ENCODE data around the gene PDS5B. TPM values are rescaled to one million over a fixed set of nuclear protein-coding genes. Genes with fewer than 3 reads are reported as not detected.

Gene PDS5B
- total RNA-seq, 2 donors from 2014 or later, result 44.0 to 47.1 TPM

DNA sequence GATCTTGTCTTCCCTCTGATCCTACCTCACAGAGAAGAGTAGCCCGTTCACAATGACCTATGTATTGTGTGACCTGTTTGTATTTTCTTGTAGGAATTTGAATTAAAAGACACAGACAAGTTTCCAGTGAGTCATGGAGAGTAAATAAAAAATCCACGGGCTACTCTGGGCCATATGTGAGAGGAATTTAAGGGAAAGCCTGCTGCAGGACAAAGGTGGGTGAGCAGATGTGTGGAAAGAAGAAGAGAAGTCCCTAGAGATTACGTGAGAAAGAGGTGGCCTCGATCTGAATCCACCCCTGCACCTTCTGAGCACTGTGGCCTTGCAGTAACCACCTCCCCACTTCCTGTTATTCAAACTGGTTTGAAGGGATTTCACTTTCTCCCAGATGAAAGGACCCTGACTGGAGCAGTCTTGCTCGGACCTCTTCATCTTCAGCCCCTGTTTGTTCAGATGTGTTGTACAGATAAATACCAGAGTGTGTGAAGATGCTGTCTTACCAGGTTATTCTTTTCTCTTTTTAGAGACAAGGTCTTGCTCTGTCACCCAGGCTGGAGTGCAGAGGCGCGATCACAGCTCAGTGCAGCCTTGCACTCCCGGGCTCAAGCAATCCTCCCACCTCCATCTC, 205.4 kb downstream of the PDS5B start:
- no peaks in the 10 kb centered on the region for H3K9me3 ChIP-seq
- ATAC-seq (ENCODE audit: insufficient number of reproducible peaks, low FRiP score, low read depth) (no peak), DNase-seq (ENCODE audit: low spot score) (no peak)
- no peak overlapping the region for H3K4me3 ChIP-seq
- no peaks in the 10 kb centered on the region for H3K4me1 ChIP-seq (ENCODE audit: control insufficient read depth in 1 of 2, low read depth in 2 of 2)
- TF ChIP-seq CTCF (IDR thresholded peaks at IDR 0.05), result no peak
- H3K27ac ChIP-seq, result no peak overlapping the region
- no peaks in the 10 kb centered on the region for H3K27me3 ChIP-seq (replicated peaks; ENCODE audit: insufficient read depth)
- H3K36me3 ChIP-seq, result no peaks in the 10 kb centered on the region

GRCh38 chr13:32796754-32797153, 210.5 kb downstream of the PDS5B start:
- DNase-seq (ENCODE audit: low spot score), result no peak
- no peak for ATAC-seq (ENCODE audit: insufficient number of reproducible peaks, low FRiP score, low read depth)
- H3K27ac ChIP-seq, result no peak overlapping the region

GRCh38 chr13:32802159-32802558, 215.9 kb downstream of the PDS5B start:
- no peak overlapping the region for H3K27ac ChIP-seq
- H3K36me3 ChIP-seq, result no peaks in the 10 kb centered on the region
- H3K4me1 ChIP-seq (ENCODE audit: control insufficient read depth in 1 of 2, low read depth in 2 of 2), result no peaks in the 10 kb centered on the region
- ATAC-seq (ENCODE audit: insufficient number of reproducible peaks, low FRiP score, low read depth) (no peak), DNase-seq (ENCODE audit: low spot score) (no peak)
- H3K4me3 ChIP-seq, result no peak overlapping the region
- H3K9me3 ChIP-seq, result no peaks in the 10 kb centered on the region
- TF ChIP-seq CTCF (IDR thresholded peaks at IDR 0.05), result no peak
- no peaks in the 10 kb centered on the region for H3K27me3 ChIP-seq (replicated peaks; ENCODE audit: insufficient read depth)

More at GRCh38 chr13:32796754-32797153, 210.5 kb downstream of the PDS5B start:
- Histone ChIP-seq H3K27me3 (replicated peaks; ENCODE audit: insufficient read depth) (no peaks in the 10 kb centered on the region), H3K4me1 (ENCODE audit: control insufficient read depth in 1 of 2, low read depth in 2 of 2) (no peaks in the 10 kb centered on the region), H3K36me3 (no peaks in the 10 kb centered on the region), H3K9me3 (no peaks in the 10 kb centered on the region), H3K4me3 (no peak overlapping the region)
- no peak for TF ChIP-seq CTCF (IDR thresholded peaks at IDR 0.05)

- TF ChIP-seq CTCF (IDR thresholded peaks at IDR 0.05), result no peak
- Histone ChIP-seq H3K9me3 (no peaks in the 10 kb centered on the region), H3K27ac (no peak overlapping the region), H3K4me3 (no peak overlapping the region), H3K36me3 (no peaks in the 10 kb centered on the region), H3K27me3 (replicated peaks; ENCODE audit: insufficient read depth) (no peaks in the 10 kb centered on the region), H3K4me1 (ENCODE audit: control insufficient read depth in 1 of 2, low read depth in 2 of 2) (no peaks in the 10 kb centered on the region)
- DNase-seq (ENCODE audit: low spot score) (no peak), ATAC-seq (ENCODE audit: insufficient number of reproducible peaks, low FRiP score, low read depth) (no peak)
Observed at GRCh38 chr13:32804673-32805230, 218.5 kb downstream of the PDS5B start.

GRCh38 chr13:32811297-32811800, 225.1 kb downstream of the PDS5B start:
- TF ChIP-seq CTCF (IDR thresholded peaks at IDR 0.05), result no peak
- no peaks in the 10 kb centered on the region for H3K27me3 ChIP-seq (replicated peaks; ENCODE audit: insufficient read depth)
- no peaks in the 10 kb centered on the region for H3K9me3 ChIP-seq
- no peaks in the 10 kb centered on the region for H3K36me3 ChIP-seq
- no peak overlapping the region for H3K4me3 ChIP-seq
- no peak overlapping the region for H3K27ac ChIP-seq
- no peaks in the 10 kb centered on the region for H3K4me1 ChIP-seq (ENCODE audit: control insufficient read depth in 1 of 2, low read depth in 2 of 2)
- ATAC-seq (ENCODE audit: insufficient number of reproducible peaks, low FRiP score, low read depth) (no peak), DNase-seq (ENCODE audit: low spot score) (no peak)
